ENCODE measurements around the gene FMNL2.
"Not testable (repeated sequence)": the region's sequence is repeated elsewhere in the genome, so short reads cannot be mapped to it uniquely, and the experiment has no call there.

FMNL2 gene

GRCh38 chr2:152522446-152522845 lies 187.5 kb downstream of the FMNL2 start:
- not testable (repeated sequence) for DNase-seq (ENCODE audit: low read depth in 2 of 2)

DNA sequence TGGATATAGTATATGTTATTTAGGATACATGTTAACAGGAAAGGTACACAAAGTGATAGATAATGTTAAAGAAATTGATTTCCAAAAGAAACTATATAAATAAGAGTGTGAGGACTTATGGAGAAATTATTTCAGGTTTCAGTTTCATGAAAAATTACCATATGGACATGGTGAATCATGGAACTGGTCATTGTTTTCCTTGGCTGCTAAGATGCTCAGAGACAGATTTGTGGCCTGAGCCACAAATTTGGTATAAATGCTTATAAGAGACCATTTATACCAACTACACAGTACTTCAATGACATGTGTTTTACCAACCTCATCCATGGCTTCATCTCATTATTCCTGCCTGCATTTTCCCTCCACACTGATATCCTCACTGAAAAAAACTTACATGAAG lies 188.1 kb downstream of the FMNL2 start:
- DNase-seq (ENCODE audit: low read depth in 2 of 2): no peak

- no peak for DNase-seq (ENCODE audit: low read depth in 2 of 2)
These were observed 190.4 kb downstream of the FMNL2 start for GRCh38 chr2:152525277-152525838.

- no peak for DNase-seq (ENCODE audit: low read depth in 2 of 2)
These were observed 194.6 kb downstream of the FMNL2 start for GRCh38 chr2:152529420-152530115.

- no peak for DNase-seq (ENCODE audit: low read depth in 2 of 2)
These were observed 197.3 kb downstream of the FMNL2 start for GRCh38 chr2:152532241-152532640.

GRCh38 chr2:152534460-152535135 lies 199.6 kb downstream of the FMNL2 start:
- no peak for DNase-seq (ENCODE audit: low read depth in 2 of 2)

GRCh38 chr2:152537081-152537651 lies 202.2 kb downstream of the FMNL2 start:
- no peak for DNase-seq (ENCODE audit: low read depth in 2 of 2)

GRCh38 chr2:152539424-152539823 lies 204.4 kb downstream of the FMNL2 start:
- no peak for DNase-seq (ENCODE audit: low read depth in 2 of 2)

GRCh38 chr2:152541712-152542111 lies 206.7 kb downstream of the FMNL2 start:
- DNase-seq (ENCODE audit: low read depth in 2 of 2): no peak

GRCh38 chr2:152542337-152542994 lies 207.5 kb downstream of the FMNL2 start:
- DNase-seq (ENCODE audit: low read depth in 2 of 2): no peak

- DNase-seq (ENCODE audit: low read depth in 2 of 2): no peak
These were observed 208.1 kb downstream of the FMNL2 start for GRCh38 chr2:152542995-152543481.

DNA sequence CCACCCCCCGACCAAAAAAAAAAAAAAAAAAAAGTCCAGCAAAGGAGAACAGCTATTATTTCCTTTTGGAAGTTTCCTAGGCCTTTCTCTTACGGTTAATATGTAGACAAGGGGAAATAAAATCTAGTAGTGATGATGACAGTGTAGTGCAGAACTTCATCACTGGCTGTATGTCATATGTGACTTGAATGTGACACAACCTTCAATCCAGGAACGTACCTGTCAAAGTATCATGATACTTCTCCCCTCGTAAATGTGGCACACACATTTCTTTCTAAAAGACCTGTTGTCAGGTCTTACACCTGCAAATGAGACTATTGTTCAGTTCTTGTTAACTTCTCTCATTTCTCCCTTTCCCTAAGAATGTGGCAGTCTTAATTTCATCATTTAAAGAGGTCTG lies 208.7 kb downstream of the FMNL2 start:
- no peak for DNase-seq (ENCODE audit: low read depth in 2 of 2)

DNA sequence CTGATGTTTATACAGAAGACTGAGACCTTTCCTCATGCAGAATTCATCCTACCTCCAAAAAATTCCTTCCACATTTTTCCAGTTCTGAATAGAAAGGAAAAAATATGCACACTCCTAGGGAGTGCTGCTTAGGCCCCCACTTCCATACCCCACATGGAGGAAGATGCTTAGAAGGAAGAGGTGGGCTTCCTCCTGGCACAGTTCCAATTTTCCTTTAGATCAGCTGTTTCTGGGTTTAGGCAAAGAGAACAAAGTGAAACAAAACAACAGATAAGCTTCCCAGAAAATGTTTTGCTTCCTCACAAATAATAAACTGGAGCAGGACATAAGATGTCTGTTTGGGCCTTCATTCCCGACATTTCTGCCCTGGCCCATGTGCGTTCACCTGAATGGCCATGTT lies 209.7 kb downstream of the FMNL2 start:
- DNase-seq (ENCODE audit: low read depth in 2 of 2): no peak

DNA sequence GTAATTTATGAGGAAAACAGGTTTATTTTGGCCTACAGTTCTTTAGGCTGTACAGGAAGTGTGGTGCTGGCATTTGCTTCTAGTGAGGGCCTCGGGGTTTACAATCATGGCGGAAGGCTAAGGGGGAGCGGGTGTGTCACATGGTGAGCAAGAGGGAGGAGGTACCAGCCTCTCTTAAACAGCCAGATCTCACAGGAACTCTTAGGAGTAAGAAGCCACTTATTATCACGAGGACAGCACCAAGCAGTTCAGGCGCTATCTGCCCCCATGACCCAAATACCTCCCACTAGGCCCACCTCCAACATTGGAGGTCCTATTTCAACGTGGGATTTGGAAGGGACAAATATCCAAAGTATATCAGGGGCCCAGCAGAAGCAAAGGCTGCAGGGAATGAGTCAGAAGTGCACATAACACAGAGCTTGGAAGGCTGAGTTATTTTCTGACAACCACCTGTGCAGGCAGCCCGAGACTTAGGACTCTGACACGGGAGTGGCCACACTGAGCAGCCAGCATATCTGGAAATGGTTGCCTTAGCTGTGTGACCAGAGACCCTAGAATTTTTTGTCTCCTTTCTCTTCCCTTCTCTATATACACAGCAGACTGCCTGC lies 211.4 kb downstream of the FMNL2 start:
- DNase-seq (ENCODE audit: low read depth in 2 of 2): no peak

DNA sequence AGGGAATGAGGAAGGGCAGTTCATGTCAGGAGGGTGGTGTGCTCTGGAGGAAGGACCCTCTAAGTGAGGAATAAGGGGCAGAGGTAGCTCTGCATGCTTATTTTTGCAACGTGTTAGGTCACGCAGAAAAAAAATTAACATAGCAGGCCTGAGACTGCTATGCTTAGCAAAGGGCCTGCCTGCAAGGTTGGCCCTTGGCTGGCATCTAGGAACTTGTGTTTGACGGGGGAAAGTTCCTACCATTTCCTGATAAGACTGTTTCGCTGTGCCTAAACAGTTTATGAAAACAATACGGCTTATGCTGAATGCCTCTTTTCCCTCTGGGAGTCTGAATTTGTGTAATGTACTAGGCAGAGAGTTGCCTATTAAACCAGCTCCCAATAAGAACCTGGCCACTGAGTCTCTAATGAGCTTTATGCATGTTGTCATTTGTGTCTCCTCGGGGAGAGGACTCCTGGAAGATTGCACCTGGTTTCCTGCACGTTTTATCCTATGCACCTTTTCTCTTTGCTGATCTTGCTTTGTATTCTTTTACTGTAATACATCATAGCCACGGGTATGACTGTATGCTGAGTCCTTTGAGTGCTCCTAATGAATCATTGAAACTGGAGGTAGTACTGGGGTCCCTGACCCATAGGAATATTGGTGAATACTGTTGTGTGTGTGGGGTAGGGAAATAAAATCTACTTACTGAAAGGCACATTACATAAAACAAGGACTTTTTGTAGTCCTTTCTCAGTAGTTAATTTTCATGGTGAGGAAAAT lies 213.3 kb downstream of the FMNL2 start:
- DNase-seq (ENCODE audit: low read depth in 2 of 2): no peak

DNA sequence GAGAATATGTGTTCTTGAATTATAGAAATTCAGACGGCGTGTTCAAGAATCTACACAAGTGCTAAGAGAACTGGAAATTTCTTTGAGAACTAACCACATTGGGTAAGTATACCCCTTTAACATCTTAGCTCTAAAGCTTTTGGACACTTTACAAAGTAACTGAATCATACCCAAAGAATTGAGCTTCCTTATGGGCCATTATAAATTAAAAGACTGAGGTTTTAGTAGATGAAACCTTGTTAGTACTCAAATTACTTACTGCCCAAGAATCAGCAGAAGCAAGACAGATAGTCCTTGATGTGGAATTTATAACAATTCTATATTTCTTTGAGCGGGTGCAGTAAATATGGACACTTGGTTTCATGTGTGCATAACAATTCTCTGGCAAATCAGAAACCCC lies 214.0 kb downstream of the FMNL2 start:
- no peak for DNase-seq (ENCODE audit: low read depth in 2 of 2)

- DNase-seq (ENCODE audit: low read depth in 2 of 2): no peak
These were observed 214.4 kb downstream of the FMNL2 start for GRCh38 chr2:152549423-152549822.

DNA sequence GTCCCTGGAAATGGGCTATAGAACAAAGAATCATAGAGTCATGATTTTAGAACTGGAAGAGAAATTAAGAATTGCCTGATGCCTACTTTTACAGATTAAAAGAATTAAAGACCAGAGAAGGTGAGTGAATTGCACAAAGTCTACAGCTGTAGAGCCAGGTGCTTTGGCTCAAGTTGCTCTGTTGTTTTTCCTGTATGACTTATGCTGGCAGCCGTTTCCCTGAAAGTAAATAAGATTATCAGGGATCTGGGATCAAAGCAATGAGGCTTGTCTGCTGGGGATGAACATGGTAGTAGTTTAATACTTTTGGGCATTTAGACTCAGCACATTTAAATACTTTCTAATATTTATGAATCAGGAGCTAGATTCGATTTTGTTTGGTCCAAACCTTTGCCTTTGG lies 215.4 kb downstream of the FMNL2 start:
- no peak for DNase-seq (ENCODE audit: low read depth in 2 of 2)

- no peak for DNase-seq (ENCODE audit: low read depth in 2 of 2)
These were observed 217.9 kb downstream of the FMNL2 start for GRCh38 chr2:152552888-152553287.

GRCh38 chr2:152553518-152553917 lies 218.5 kb downstream of the FMNL2 start:
- DNase-seq (ENCODE audit: low read depth in 2 of 2): no peak

GRCh38 chr2:152555048-152555447 lies 220.1 kb downstream of the FMNL2 start:
- DNase-seq (ENCODE audit: low read depth in 2 of 2): no peak

Measured in stimulated activated CD8-positive, alpha-beta memory T cell treated with anti-CD3 and anti-CD28 coated beads, Interleukin-7, amount 100 ng/mL, for 1 hour (primary cell).